Astrocyte of the spinal cord (primary cell): ENCODE data around the gene NUP42.

ENCODE experiments used
- DNase-seq: peaks from one replicate; pipeline ENCODE4 v3.0.0; 2011; ENCODE audit warnings: low read depth, low spot score
- H3K4me3 ChIP-seq: 2 replicates; pipeline ENCODE4 v1.5.1; 2011; ENCODE audit warnings: low read depth, mild to moderate bottlenecking, low read length, moderate library complexity
- in situ Hi-C: cut with HindIII; loops from 2 replicates; pipeline ENCODE4 v1.10.0; 2017; ENCODE audit warnings: low sequenced_read_pairs
- TF ChIP-seq, protein P1 (sequence below): IDR thresholded peaks from 2 replicates; pipeline ENCODE4 v1.5.1; 2012; ENCODE audit warnings: low read depth, mild to moderate bottlenecking, low read length, inconsistent platforms

The NUP42 gene

DNA sequence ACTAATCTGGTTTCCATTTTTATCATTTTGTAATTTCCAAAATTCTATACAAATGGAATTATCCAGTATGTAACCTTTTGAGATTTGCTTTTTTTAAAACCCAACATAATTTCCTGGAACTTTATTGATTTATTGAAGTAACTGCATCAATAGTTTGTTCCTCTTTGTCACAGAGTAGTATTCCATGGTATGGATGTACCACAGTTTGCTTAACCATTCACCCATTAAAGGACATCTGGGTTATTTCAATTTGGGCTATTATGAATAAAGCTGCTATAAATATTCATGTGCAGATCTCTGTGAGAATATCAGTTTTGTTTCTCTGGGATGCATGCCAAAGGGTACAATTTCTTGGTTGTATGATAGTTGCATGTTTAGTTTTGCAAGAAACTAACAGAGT lies 67.6 kb downstream of the NUP42 start:
- no peak overlapping the region for H3K4me3 ChIP-seq
- in situ Hi-C loops = no loop called here
- DNase-seq = no peak
- TF ChIP-seq, protein P1, sequence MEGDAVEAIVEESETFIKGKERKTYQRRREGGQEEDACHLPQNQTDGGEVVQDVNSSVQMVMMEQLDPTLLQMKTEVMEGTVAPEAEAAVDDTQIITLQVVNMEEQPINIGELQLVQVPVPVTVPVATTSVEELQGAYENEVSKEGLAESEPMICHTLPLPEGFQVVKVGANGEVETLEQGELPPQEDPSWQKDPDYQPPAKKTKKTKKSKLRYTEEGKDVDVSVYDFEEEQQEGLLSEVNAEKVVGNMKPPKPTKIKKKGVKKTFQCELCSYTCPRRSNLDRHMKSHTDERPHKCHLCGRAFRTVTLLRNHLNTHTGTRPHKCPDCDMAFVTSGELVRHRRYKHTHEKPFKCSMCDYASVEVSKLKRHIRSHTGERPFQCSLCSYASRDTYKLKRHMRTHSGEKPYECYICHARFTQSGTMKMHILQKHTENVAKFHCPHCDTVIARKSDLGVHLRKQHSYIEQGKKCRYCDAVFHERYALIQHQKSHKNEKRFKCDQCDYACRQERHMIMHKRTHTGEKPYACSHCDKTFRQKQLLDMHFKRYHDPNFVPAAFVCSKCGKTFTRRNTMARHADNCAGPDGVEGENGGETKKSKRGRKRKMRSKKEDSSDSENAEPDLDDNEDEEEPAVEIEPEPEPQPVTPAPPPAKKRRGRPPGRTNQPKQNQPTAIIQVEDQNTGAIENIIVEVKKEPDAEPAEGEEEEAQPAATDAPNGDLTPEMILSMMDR = no peak
